ENCODE data around the gene RTCA. TPM values are rescaled to one million over a fixed set of nuclear protein-coding genes. Genes with fewer than 3 reads are reported as not detected.
A peak's percentile ranks its signal among the peaks of the same experiment; 100 is the strongest.
"Not testable (repeated sequence)": the region's sequence is repeated elsewhere in the genome, so short reads cannot be mapped to it uniquely, and the experiment has no call there.

Gene RTCA
- total RNA-seq, 2 experiments from 2014 or later, result 67.5 to 68.2 TPM

GRCh38 chr1:100240631-100241030 lies 25.4 kb upstream of the RTCA start:
- H3K4me3 Mint-ChIP-seq, result no peak overlapping the region
- H3K4me1 Mint-ChIP-seq, result peaks cover 7% of the 10 kb centered on the region
- POLR2A ChIA-PET, result no interaction called here
- no peaks in the 10 kb centered on the region for H3K27me3 Mint-ChIP-seq
- peaks cover 29% of the 10 kb centered on the region for H3K36me3 Mint-ChIP-seq (ENCODE audit: low read depth)
- H3K9me3 Mint-ChIP-seq, result no peaks in the 10 kb centered on the region
- no peak overlapping the region for H3K27ac Mint-ChIP-seq
- DNase-seq, result no peak
- CTCF ChIA-PET, result no interaction called here

GRCh38 chr1:100246738-100247137 lies 19.3 kb upstream of the RTCA start:
- H3K27me3 Mint-ChIP-seq, result no peaks in the 10 kb centered on the region
- ChIA-PET POLR2A (no interaction called here), CTCF (no interaction called here)
- H3K27ac Mint-ChIP-seq, result no peak overlapping the region
- peaks cover 19% of the 10 kb centered on the region for H3K4me1 Mint-ChIP-seq
- no peaks in the 10 kb centered on the region for H3K9me3 Mint-ChIP-seq
- H3K36me3 Mint-ChIP-seq (ENCODE audit: low read depth), result peaks cover 12% of the 10 kb centered on the region
- H3K4me3 Mint-ChIP-seq, result no peak overlapping the region
- DNase-seq, result no peak

GRCh38 chr1:100249155-100249536 lies 16.9 kb upstream of the RTCA start:
- Mint-ChIP-seq H3K27me3 (no peaks in the 10 kb centered on the region), H3K4me3 (no peak overlapping the region), H3K4me1 (peaks cover 16% of the 10 kb centered on the region), H3K36me3 (ENCODE audit: low read depth) (peaks cover 5% of the 10 kb centered on the region), H3K9me3 (no peaks in the 10 kb centered on the region), H3K27ac (no peak overlapping the region)
- no peak for DNase-seq
- POLR2A ChIA-PET, result interaction anchor here (0.9 to 5.3 kb wide), 9 partner anchors 11 to 212 kb away, joined by 3 to 96 read pairs (median 5); partner anchors contain the start of genes CDC14A, RTCA, SASS6 and TRMT13
- CTCF ChIA-PET, result interaction anchor here (1.2 to 1.8 kb wide), 4 partner anchors 16 to 210 kb away, joined by 3 to 7 read pairs (median 6); partner anchors contain the start of gene RTCA

- POLR2A ChIA-PET, result interaction anchor here (0.9 to 5.3 kb wide), 10 partner anchors 11 to 212 kb away, joined by 3 to 96 read pairs (median 3); partner anchors contain the start of genes CDC14A, RTCA, SASS6 and TRMT13
- DNase-seq, result peak; percentile 94
- peak within 1 kb of the TSS; percentile 19 for H3K4me3 Mint-ChIP-seq
- H3K9me3 Mint-ChIP-seq, result no peaks in the 10 kb centered on the region
- H3K36me3 Mint-ChIP-seq (ENCODE audit: low read depth), result peaks cover 4% of the 10 kb centered on the region
- H3K4me1 Mint-ChIP-seq, result peaks cover 15% of the 10 kb centered on the region
- no peak within 1 kb of the TSS for H3K27ac Mint-ChIP-seq
- CTCF ChIA-PET, result interaction anchor here (1.5 to 1.8 kb wide), 3 partner anchors 17 to 209 kb away, joined by 6 to 7 read pairs (median 6); partner anchors contain the start of gene RTCA
- no peaks in the 10 kb centered on the region for H3K27me3 Mint-ChIP-seq
Observed at GRCh38 chr1:100249537-100250257, 16.3 kb upstream of the RTCA start, which contains the start of gene DBT. TSS of gene DBT (minus strand) at chr1:100249834. CDS start at chr1:100249820, 14 bp downstream.

GRCh38 chr1:100250264-100250663 lies 15.8 kb upstream of the RTCA start:
- peaks cover 13% of the 10 kb centered on the region for H3K4me1 Mint-ChIP-seq
- H3K27ac Mint-ChIP-seq, result no peak overlapping the region
- H3K4me3 Mint-ChIP-seq, result peak overlapping the region; percentile 19
- no peak for DNase-seq
- H3K9me3 Mint-ChIP-seq, result no peaks in the 10 kb centered on the region
- peaks cover 4% of the 10 kb centered on the region for H3K36me3 Mint-ChIP-seq (ENCODE audit: low read depth)
- POLR2A ChIA-PET, result interaction anchor here (0.9 to 5.3 kb wide), 8 partner anchors 13 to 213 kb away, joined by 3 to 96 read pairs (median 4); partner anchors contain the start of genes CDC14A, RTCA, SASS6 and TRMT13
- peaks cover 2% of the 10 kb centered on the region for H3K27me3 Mint-ChIP-seq
- CTCF ChIA-PET, result interaction anchor here (1.5 to 1.8 kb wide), 3 partner anchors 16 to 209 kb away, joined by 6 to 7 read pairs (median 6); partner anchors contain the start of gene RTCA

GRCh38 chr1:100250807-100251206 lies 15.2 kb upstream of the RTCA start:
- ChIA-PET CTCF (interaction anchor here (1.6 to 1.8 kb wide), 2 partner anchors 16 to 208 kb away, joined by 6 to 7 read pairs; partner anchors contain the start of gene RTCA), POLR2A (interaction anchor here (1.0 to 5.3 kb wide), 3 partner anchors 13 to 118 kb away, joined by 3 to 96 read pairs (median 12); partner anchors contain the start of genes RTCA, SASS6 and TRMT13)
- no peak for DNase-seq
- H3K36me3 Mint-ChIP-seq (ENCODE audit: low read depth), result peaks cover 4% of the 10 kb centered on the region
- H3K9me3 Mint-ChIP-seq, result no peaks in the 10 kb centered on the region
- H3K4me1 Mint-ChIP-seq, result peaks cover 13% of the 10 kb centered on the region
- H3K27ac Mint-ChIP-seq, result no peak overlapping the region
- H3K4me3 Mint-ChIP-seq, result peak overlapping the region; percentile 19
- H3K27me3 Mint-ChIP-seq, result peaks cover 3% of the 10 kb centered on the region

- DNase-seq, result no peak
- ChIA-PET POLR2A (interaction anchor here (1.0 kb wide), 1 partner anchor 13 kb away, joined by 3 read pairs; the partner anchor contains the start of gene RTCA), CTCF (no interaction called here)
- H3K4me3 Mint-ChIP-seq, result no peak overlapping the region
- H3K27me3 Mint-ChIP-seq, result peaks cover 5% of the 10 kb centered on the region
- peaks cover 2% of the 10 kb centered on the region for H3K4me1 Mint-ChIP-seq
- H3K36me3 Mint-ChIP-seq (ENCODE audit: low read depth), result no peaks in the 10 kb centered on the region
- no peaks in the 10 kb centered on the region for H3K9me3 Mint-ChIP-seq
- H3K27ac Mint-ChIP-seq, result no peak overlapping the region
Observed at GRCh38 chr1:100252901-100253300, 13.1 kb upstream of the RTCA start.

GRCh38 chr1:100253552-100253951 lies 12.5 kb upstream of the RTCA start:
- CTCF ChIA-PET, result no interaction called here
- H3K9me3 Mint-ChIP-seq, result no peaks in the 10 kb centered on the region
- POLR2A ChIA-PET, result interaction anchor here (1.0 kb wide), 1 partner anchor 12 kb away, joined by 3 read pairs; the partner anchor contains the start of gene RTCA

GRCh38 chr1:100256273-100256672 lies 9.7 kb upstream of the RTCA start:
- H3K4me1 Mint-ChIP-seq; H3K9me3 Mint-ChIP-seq; H3K36me3 Mint-ChIP-seq (ENCODE audit: low read depth); DNase-seq; H3K27ac Mint-ChIP-seq; CTCF ChIA-PET; H3K4me3 Mint-ChIP-seq; H3K27me3 Mint-ChIP-seq: not testable (repeated sequence)
- POLR2A ChIA-PET, result interaction anchor here (1.4 to 1.6 kb wide), 2 partner anchors 9 to 11 kb away, joined by 4 read pairs; partner anchors contain the start of gene RTCA

More at GRCh38 chr1:100253552-100253951, 12.5 kb upstream of the RTCA start:
- H3K36me3 Mint-ChIP-seq (ENCODE audit: low read depth), result no peaks in the 10 kb centered on the region
- DNase-seq, result no peak
- H3K4me1 Mint-ChIP-seq, result peaks cover 2% of the 10 kb centered on the region
- H3K27me3 Mint-ChIP-seq, result peaks cover 5% of the 10 kb centered on the region
- H3K27ac Mint-ChIP-seq, result no peak overlapping the region
- no peak overlapping the region for H3K4me3 Mint-ChIP-seq

- DNase-seq; H3K36me3 Mint-ChIP-seq (ENCODE audit: low read depth); H3K4me1 Mint-ChIP-seq; H3K4me3 Mint-ChIP-seq; POLR2A ChIA-PET; H3K9me3 Mint-ChIP-seq; H3K27ac Mint-ChIP-seq; CTCF ChIA-PET; H3K27me3 Mint-ChIP-seq: not testable (repeated sequence)
Observed at GRCh38 chr1:100258427-100258826, 7.6 kb upstream of the RTCA start.

GRCh38 chr1:100261686-100262085 lies 4.3 kb upstream of the RTCA start:
- ChIA-PET POLR2A (no interaction called here), CTCF (interaction anchor here (1.2 kb wide), 1 partner anchor 14 kb away, joined by 3 read pairs; no protein-coding TSS in a partner anchor)
- Mint-ChIP-seq H3K27me3 (peaks cover 3% of the 10 kb centered on the region), H3K36me3 (ENCODE audit: low read depth) (peaks cover 21% of the 10 kb centered on the region), H3K4me3 (no peak overlapping the region), H3K4me1 (peaks cover 10% of the 10 kb centered on the region), H3K27ac (no peak overlapping the region), H3K9me3 (peaks cover 8% of the 10 kb centered on the region)
- no peak for DNase-seq

- H3K9me3 Mint-ChIP-seq, CTCF ChIA-PET: not testable (repeated sequence)
Observed at GRCh38 chr1:100264081-100264480, 1.9 kb upstream of the RTCA start.

GRCh38 chr1:100265562-100265930 lies 470 bp upstream of the RTCA start:
- H3K36me3 Mint-ChIP-seq (ENCODE audit: low read depth), result peaks cover 51% of the 10 kb centered on the region
- H3K4me3 Mint-ChIP-seq, result peak overlapping the region; percentile 98
- POLR2A ChIA-PET, result interaction anchor here (0.7 to 7.5 kb wide), 38 partner anchors 9 to 445 kb away, joined by 3 to 96 read pairs (median 5); partner anchors contain the start of genes CDC14A, DBT, SASS6 and SLC35A3

More at GRCh38 chr1:100264081-100264480, 1.9 kb upstream of the RTCA start:
- Mint-ChIP-seq H3K36me3 (ENCODE audit: low read depth) (peaks cover 40% of the 10 kb centered on the region), H3K4me1 (peaks cover 30% of the 10 kb centered on the region)
- H3K27ac Mint-ChIP-seq, H3K4me3 Mint-ChIP-seq, DNase-seq, H3K27me3 Mint-ChIP-seq: not testable (repeated sequence)
- POLR2A ChIA-PET, result interaction anchor here (1.1 to 7.5 kb wide), 2 partner anchors 14 kb away, joined by 3 to 96 read pairs; partner anchors contain the start of gene DBT

More at GRCh38 chr1:100265562-100265930, 470 bp upstream of the RTCA start:
- Mint-ChIP-seq H3K27me3 (peaks cover 3% of the 10 kb centered on the region), H3K4me1 (peaks cover 41% of the 10 kb centered on the region), H3K9me3 (peaks cover 8% of the 10 kb centered on the region), H3K27ac (peak overlapping the region; percentile 93)
- no peak for DNase-seq
- CTCF ChIA-PET, result interaction anchor here (0.8 to 2.0 kb wide), 11 partner anchors 15 to 199 kb away, joined by 3 to 21 read pairs (median 4); partner anchors contain the start of genes CDC14A and DBT
